ENCODE results near the gene SYT9.
"Not testable (repeated sequence)": the region's sequence is repeated elsewhere in the genome, so short reads cannot be mapped to it uniquely, and the experiment has no call there.

GRCh38 chr11:7335442-7335841, 83.7 kb downstream of the SYT9 start:
- not testable (repeated sequence) for TF ChIP-seq CTCF (IDR thresholded peaks at IDR 0.05; ENCODE audit: insufficient read depth, low read depth, low read length); EZH2 (IDR thresholded peaks at IDR 0.05; ENCODE audit: insufficient read depth, low read length)

Measured in astrocyte (in vitro differentiated cells and primary cell).